HG02678 (cell line): Measurements from ENCODE around the gene ETFRF1.

ENCODE experiments used
- ATAC-seq: cut with Tn5 transposase; IDR thresholded peaks from one replicate; pipeline ENCODE4 v1.9.1; 2021; ENCODE audit warnings: mild to moderate bottlenecking, moderate library complexity; ENCODE audit not compliant: unreplicated experiment

Gene ETFRF1

GRCh38 chr12:25195056-25195971 is at the start of gene ETFRF1, which contains the start of gene DNAI7:
Gene ETFRF1, plus strand, starts transcription at chr12:25195237. Its CDS starts 8,720 bp downstream, at chr12:25203957.
Gene DNAI7, minus strand, starts transcription at chr12:25195160. Its CDS starts 82 bp downstream, at chr12:25195078.
- peak; percentile 96 for ATAC-seq

- ATAC-seq, result no peak
These were observed 48.4 kb upstream of the ETFRF1 start for GRCh38 chr12:25146686-25147085.

GRCh38 chr12:25151476-25151875 is 43.6 kb upstream of the ETFRF1 start:
- ATAC-seq, result no peak

- no peak for ATAC-seq
These were observed 43.0 kb upstream of the ETFRF1 start for GRCh38 chr12:25152055-25152454.

- ATAC-seq, result peak; percentile 45
These were observed 39.9 kb upstream of the ETFRF1 start for GRCh38 chr12:25155022-25155576.

- ATAC-seq, result no peak
These were observed 39.0 kb upstream of the ETFRF1 start for GRCh38 chr12:25156061-25156460.

GRCh38 chr12:25162866-25163265 is 32.2 kb upstream of the ETFRF1 start:
- ATAC-seq, result no peak

- ATAC-seq, result no peak
These were observed 12.3 kb upstream of the ETFRF1 start for GRCh38 chr12:25182765-25183164.

- no peak for ATAC-seq
These were observed 10.9 kb upstream of the ETFRF1 start for GRCh38 chr12:25184132-25184531.

GRCh38 chr12:25186038-25186787 is 8.8 kb upstream of the ETFRF1 start:
- ATAC-seq, result no peak

- peak; percentile 93 for ATAC-seq
These were observed 8.1 kb upstream of the ETFRF1 start for GRCh38 chr12:25186788-25187402.

GRCh38 chr12:25187781-25188180 is 7.3 kb upstream of the ETFRF1 start:
- no peak for ATAC-seq

- no peak for ATAC-seq
These were observed 5.4 kb upstream of the ETFRF1 start for GRCh38 chr12:25189656-25190055.

GRCh38 chr12:25190793-25191192 is 4.2 kb upstream of the ETFRF1 start:
- no peak for ATAC-seq

GRCh38 chr12:25194214-25194613 is 823 bp upstream of the ETFRF1 start:
- ATAC-seq, result no peak

- no peak for ATAC-seq
These were observed 348 bp upstream of the ETFRF1 start for GRCh38 chr12:25194722-25195055.

- ATAC-seq, result no peak
These were observed 2.6 kb downstream of the ETFRF1 start for GRCh38 chr12:25197608-25198007.

- no peak for ATAC-seq
These were observed 5.7 kb downstream of the ETFRF1 start for GRCh38 chr12:25200703-25201102.

- no peak for ATAC-seq
These were observed 7.1 kb downstream of the ETFRF1 start for GRCh38 chr12:25202137-25202536.

GRCh38 chr12:25207411-25207810 is 12.4 kb downstream of the ETFRF1 start:
- no peak for ATAC-seq

- no peak for ATAC-seq
These were observed 12.8 kb downstream of the ETFRF1 start for GRCh38 chr12:25207846-25208245.
